ENCODE measurements around the gene MAOA. TPM values are rescaled to one million over a fixed set of nuclear protein-coding genes. Genes with fewer than 3 reads are reported as not detected.

Gene MAOA
- polyA plus RNA-seq, 2 of the 4 experiments (the other 2 are of a cell fraction): 0.34 to 5.6 TPM

- no peak for DNase-seq (ENCODE audit: low read depth in 1 of 2, low spot score in 1 of 2)
- POLR2A ChIA-PET: no interaction called here
Observed at GRCh38 chrX:43718546-43718945, 62.4 kb downstream of the MAOA start.

GRCh38 chrX:43718956-43719355, 62.9 kb downstream of the MAOA start:
- H3K4me2 ChIP-seq: no peak overlapping the region
- no peaks in the 10 kb centered on the region for H3K4me1 ChIP-seq
- no peak for TF ChIP-seq ATOH8 (CRISPR knock-in tag; IDR thresholded peaks at IDR 0.05; ENCODE audit: low read depth)
- no peak for TF ChIP-seq KDM1A (IDR thresholded peaks at IDR 0.05; ENCODE audit: low read depth)
- no peak for TF ChIP-seq POLR2AphosphoS2 (conservative IDR thresholded peaks at IDR 0.05; ENCODE audit: low read length)
- TF ChIP-seq HEYL (CRISPR knock-in tag; IDR thresholded peaks at IDR 0.05): no peak
- no peak for TF ChIP-seq BHLHE40 (IDR thresholded peaks at IDR 0.05; ENCODE audit: low read depth, low read length)
- TF ChIP-seq RAD21 (conservative IDR thresholded peaks at IDR 0.05 in 1 of 2, IDR thresholded peaks at IDR 0.05 in 1 of 2): no peak
- no peak for TF ChIP-seq NFE2L2 (conservative IDR thresholded peaks at IDR 0.05; ENCODE audit: low read length)
- TF ChIP-seq HOXB13 (CRISPR knock-in tag; IDR thresholded peaks at IDR 0.05; ENCODE audit: low read depth): no peak
- TF ChIP-seq POLR2A (IDR thresholded peaks at IDR 0.05; ENCODE audit: low read length): no peak
- no peak for TF ChIP-seq HOXA7 (CRISPR knock-in tag; IDR thresholded peaks at IDR 0.05)
- ChIA-PET POLR2A (no interaction called here), CTCF (no interaction called here)
- WGBS (ENCODE audit: missing lambda C conversion rate): 19% methylated on average over 1 of the region's 1 CpG
- no peak for FAIRE-seq
- H3K9me3 ChIP-seq: no peaks in the 10 kb centered on the region
- no peak for DNase-seq (ENCODE audit: low read depth in 1 of 2, low spot score in 1 of 2)
- H3K27ac ChIP-seq: no peak overlapping the region
- no peak for ATAC-seq
- no peak overlapping the region for H3K4me3 ChIP-seq

More at GRCh38 chrX:43718546-43718945, 62.4 kb downstream of the MAOA start:
- Histone ChIP-seq H3K9me3 (no peaks in the 10 kb centered on the region), H3K4me2 (no peak overlapping the region), H3K27ac (no peak overlapping the region), H3K4me1 (no peaks in the 10 kb centered on the region), H3K4me3 (no peak overlapping the region)
- TF ChIP-seq NPAS2 (CRISPR knock-in tag; IDR thresholded peaks at IDR 0.05; ENCODE audit: borderline replicate concordance) (no peak), EHF (CRISPR knock-in tag; IDR thresholded peaks at IDR 0.05) (no peak), ZC3H11A (IDR thresholded peaks at IDR 0.05) (no peak), EP300 (IDR thresholded peaks at IDR 0.05) (no peak), HOXB5 (CRISPR knock-in tag; IDR thresholded peaks at IDR 0.05) (no peak), GATA3 (IDR thresholded peaks at IDR 0.05; ENCODE audit: borderline replicate concordance) (no peak), FOXS1 (CRISPR knock-in tag; IDR thresholded peaks at IDR 0.05) (no peak), ATOH8 (CRISPR knock-in tag; IDR thresholded peaks at IDR 0.05; ENCODE audit: low read depth) (no peak), PBX3 (IDR thresholded peaks at IDR 0.05) (no peak), RAD21 (conservative IDR thresholded peaks at IDR 0.05 in 1 of 2, IDR thresholded peaks at IDR 0.05 in 1 of 2) (no peak), HDAC2 (IDR thresholded peaks at IDR 0.05) (no peak), HOXA7 (CRISPR knock-in tag; IDR thresholded peaks at IDR 0.05) (no peak), TFCP2L1 (CRISPR knock-in tag; IDR thresholded peaks at IDR 0.05) (no peak), CTCF (IDR thresholded peaks at IDR 0.05) (no peak), NR3C1 (IDR thresholded peaks at IDR 0.05) (no peak), HMGXB4 (CRISPR knock-in tag; IDR thresholded peaks at IDR 0.05; ENCODE audit: borderline replicate concordance) (no peak)
- ATAC-seq (no peak), FAIRE-seq (peak; percentile 73)
- WGBS (ENCODE audit: missing lambda C conversion rate): 47% methylated on average over 6 of the region's 6 CpGs
- CTCF ChIA-PET: no interaction called here

Data from A549 (cell line).